ENCODE data around the gene TMEM89.

DNA sequence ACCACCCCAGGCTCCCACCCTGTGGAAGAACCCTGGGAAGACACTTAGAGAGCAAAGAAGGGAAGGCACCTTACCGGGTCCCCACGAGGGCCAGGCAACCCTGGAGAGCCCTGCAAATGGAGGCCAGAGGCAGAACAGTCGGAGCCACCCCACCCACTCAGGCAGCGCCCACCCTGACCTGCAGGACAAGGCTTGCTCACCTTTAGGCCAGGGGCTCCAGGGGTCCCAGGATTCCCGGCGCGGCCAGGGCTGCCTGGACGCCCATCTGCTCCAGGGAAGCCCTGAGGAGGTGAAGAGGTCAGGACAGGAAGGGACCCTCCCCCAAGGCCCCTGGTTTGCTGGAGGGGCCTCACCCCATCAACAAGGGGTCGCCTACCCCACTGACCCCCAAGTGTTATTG is 36.7 kb downstream of the TMEM89 start:
- TF ChIP-seq, protein P1, sequence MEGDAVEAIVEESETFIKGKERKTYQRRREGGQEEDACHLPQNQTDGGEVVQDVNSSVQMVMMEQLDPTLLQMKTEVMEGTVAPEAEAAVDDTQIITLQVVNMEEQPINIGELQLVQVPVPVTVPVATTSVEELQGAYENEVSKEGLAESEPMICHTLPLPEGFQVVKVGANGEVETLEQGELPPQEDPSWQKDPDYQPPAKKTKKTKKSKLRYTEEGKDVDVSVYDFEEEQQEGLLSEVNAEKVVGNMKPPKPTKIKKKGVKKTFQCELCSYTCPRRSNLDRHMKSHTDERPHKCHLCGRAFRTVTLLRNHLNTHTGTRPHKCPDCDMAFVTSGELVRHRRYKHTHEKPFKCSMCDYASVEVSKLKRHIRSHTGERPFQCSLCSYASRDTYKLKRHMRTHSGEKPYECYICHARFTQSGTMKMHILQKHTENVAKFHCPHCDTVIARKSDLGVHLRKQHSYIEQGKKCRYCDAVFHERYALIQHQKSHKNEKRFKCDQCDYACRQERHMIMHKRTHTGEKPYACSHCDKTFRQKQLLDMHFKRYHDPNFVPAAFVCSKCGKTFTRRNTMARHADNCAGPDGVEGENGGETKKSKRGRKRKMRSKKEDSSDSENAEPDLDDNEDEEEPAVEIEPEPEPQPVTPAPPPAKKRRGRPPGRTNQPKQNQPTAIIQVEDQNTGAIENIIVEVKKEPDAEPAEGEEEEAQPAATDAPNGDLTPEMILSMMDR (IDR thresholded peaks at IDR 0.05) = no peak
- TF ChIP-seq POLR2A (IDR thresholded peaks at IDR 0.05) = no peak
